ENCODE results near the gene AKNA. TPM values are rescaled to one million over a fixed set of nuclear protein-coding genes. Genes with fewer than 3 reads are reported as not detected.

Gene AKNA
- total and polyA plus RNA-seq, 2 of the 8 experiments (the other 6 are each of a cell fraction or from before 2014, with no cell fraction given): 21.0 to 27.4 TPM

DNA sequence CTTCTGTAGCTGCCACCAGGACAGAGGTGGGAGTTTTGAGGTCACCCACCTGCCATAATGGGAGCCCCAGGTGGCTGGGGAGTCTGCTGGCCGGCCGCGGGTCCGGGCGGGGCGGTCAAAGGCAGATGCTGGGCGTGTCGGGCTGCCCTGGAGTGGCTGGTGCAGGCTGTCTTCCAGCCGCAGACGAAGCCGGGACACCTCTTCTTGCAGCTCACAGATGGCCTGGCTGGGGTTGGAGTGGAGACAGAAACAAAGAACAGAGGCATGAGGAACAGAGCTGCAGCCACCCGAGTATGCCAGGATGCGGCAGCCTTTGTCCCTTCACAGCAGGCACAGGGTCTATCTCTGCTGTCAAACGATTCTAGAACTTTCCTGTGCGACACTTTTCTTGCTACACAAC lies 40.1 kb downstream of the AKNA start:
- Histone ChIP-seq H2AFZ (ENCODE audit: low read length) (no peak overlapping the region), H4K8ac (ENCODE audit: extremely low read depth, insufficient read depth, low read length) (0 out of 2 replicates have a peak overlapping the region, but pooled peaks have one; percentile 8), H4K20me1 (replicated peaks in 1 of 2; ENCODE audit: control insufficient read depth in 1 of 2, insufficient read depth in 2 of 2, low read length in 2 of 2) (no peaks in the 10 kb centered on the region), H3K79me1 (ENCODE audit: low read depth, low read length) (no peaks in the 10 kb centered on the region), H2BK5ac (ENCODE audit: low read depth, low read length) (no peak overlapping the region; the same call in 1 of the 2 replicates), H3K56ac (replicated peaks; ENCODE audit: insufficient read length, low read depth, low read length) (no peak overlapping the region), H2BK15ac (ENCODE audit: low read length) (no peak overlapping the region), H2BK120ac (replicated peaks; ENCODE audit: low read depth, low read length) (no peak overlapping the region), H3K23ac (ENCODE audit: insufficient read length) (no peak overlapping the region), H3K18ac (ENCODE audit: extremely low read depth, low read length) (no peak overlapping the region), H3K9me3 (ENCODE audit: insufficient read depth in 2 of 2, low read depth in 1 of 2, low read length in 1 of 2) (no peaks in the 10 kb centered on the region), H3K27ac (ENCODE audit: low read depth, low read length) (no peak overlapping the region), H3K4me2 (ENCODE audit: insufficient read depth in 1 of 2, low read depth in 2 of 2, low read length in 2 of 2) (no peak overlapping the region), H3K4me1 (replicated peaks in 1 of 4; ENCODE audit: control insufficient read depth in 3 of 4, insufficient read depth in 4 of 4, low read length in 3 of 4) (peaks cover 4 to 11% (median 8%) of the 10 kb centered on the region in 4 experiments; a peak in 6 of 7 replicates), H4K5ac (ENCODE audit: insufficient read length, low read depth, low read length) (no peak overlapping the region), H4K91ac (replicated peaks; ENCODE audit: insufficient read length, low read length) (no peak overlapping the region), H3K4me3 (ENCODE audit: extremely low read depth in 1 of 4, insufficient read depth in 2 of 4, low read depth in 3 of 4, low read length in 4 of 4) (no peak overlapping the region), H3K79me2 (ENCODE audit: control insufficient read depth in 1 of 2, insufficient read depth in 2 of 2, low read length in 2 of 2) (no peaks in the 10 kb centered on the region), H3K36me3 (ENCODE audit: control insufficient read depth in 2 of 4, insufficient read depth in 4 of 4, low read length in 3 of 4) (peaks cover 13 to 86% (median 53%) of the 10 kb centered on the region in 4 experiments; a peak in 7 of 8 replicates), H3K9ac (replicated peaks in 1 of 4; ENCODE audit: extremely low read depth in 1 of 4, low read depth in 3 of 4, low read length in 3 of 4) (no peak overlapping the region), H3K27me3 (replicated peaks in 1 of 4; ENCODE audit: control insufficient read depth in 3 of 4, extremely low read depth in 1 of 4, insufficient read depth in 3 of 4, low read length in 3 of 4) (no peaks in the 10 kb centered on the region), H2BK12ac (ENCODE audit: low read depth, low read length) (no peak overlapping the region), H3K23me2 (ENCODE audit: low read depth, low read length) (no peaks in the 10 kb centered on the region), H2BK20ac (ENCODE audit: low read length) (no peak overlapping the region), H3K4ac (replicated peaks; ENCODE audit: insufficient read length, low read depth, low read length) (no peak overlapping the region), H3K14ac (ENCODE audit: insufficient read length) (no peak overlapping the region), H2AK5ac (ENCODE audit: low read depth, low read length) (no peak overlapping the region)
- DNase-seq (ENCODE audit: low read depth in 1 of 2, low spot score in 2 of 2) (no peak), FAIRE-seq (no peak)
- ChIA-PET CTCF (ENCODE audit: partially characterized antibody) (interaction anchor here (0.7 to 4.5 kb wide), 3 partner anchors 8 to 212 kb away, joined by 3 to 21 read pairs (median 4); no protein-coding TSS in a partner anchor), POLR2A (ENCODE audit: partially characterized antibody) (interaction anchor here (0.6 to 1.9 kb wide), 3 partner anchors 9 to 33 kb away, joined by 3 to 6 read pairs (median 3); no protein-coding TSS in a partner anchor)
- WGBS, 2 experiments (ENCODE audit: extremely low coverage in 1 of 2, insufficient coverage in 1 of 2, insufficient read length in 1 of 2, insufficient replicate concordance in 2 of 2, low coverage in 1 of 2, low lambda C conversion rate in 2 of 2, missing lambda C conversion rate in 1 of 2): 86% methylated on average over 15 of the region's 15 CpGs; no CpG with 5 or more reads in 1 of the 2 experiments
- no peak for TF ChIP-seq EP300 (IDR thresholded peaks at IDR 0.05; ENCODE audit: borderline replicate concordance in 1 of 2, low read depth in 2 of 2, low read length in 2 of 2)
- no peak for TF ChIP-seq POU5F1 (IDR thresholded peaks at IDR 0.05; ENCODE audit: low read depth, low read length)
- no peak for TF ChIP-seq GTF2F1 (IDR thresholded peaks at IDR 0.05; ENCODE audit: borderline replicate concordance, low read depth, low read length)
- TF ChIP-seq, protein P1, sequence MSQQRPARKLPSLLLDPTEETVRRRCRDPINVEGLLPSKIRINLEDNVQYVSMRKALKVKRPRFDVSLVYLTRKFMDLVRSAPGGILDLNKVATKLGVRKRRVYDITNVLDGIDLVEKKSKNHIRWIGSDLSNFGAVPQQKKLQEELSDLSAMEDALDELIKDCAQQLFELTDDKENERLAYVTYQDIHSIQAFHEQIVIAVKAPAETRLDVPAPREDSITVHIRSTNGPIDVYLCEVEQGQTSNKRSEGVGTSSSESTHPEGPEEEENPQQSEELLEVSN (IDR thresholded peaks at IDR 0.05): no peak
- TF ChIP-seq SIX5 (IDR thresholded peaks at IDR 0.05; ENCODE audit: low read depth, low read length): no peak
- no peak for TF ChIP-seq JUND (IDR thresholded peaks at IDR 0.05; ENCODE audit: low read length)
- no peak for TF ChIP-seq TBP (IDR thresholded peaks at IDR 0.05; ENCODE audit: low read depth, low read length)
- no peak for TF ChIP-seq RFX5 (IDR thresholded peaks at IDR 0.05; ENCODE audit: borderline replicate concordance, low read depth, low read length)
- no peak for TF ChIP-seq SP4 (IDR thresholded peaks at IDR 0.05; ENCODE audit: low read length)
- TF ChIP-seq HDAC6 (IDR thresholded peaks at IDR 0.05; ENCODE audit: low read depth, low read length): no peak
- no peak for TF ChIP-seq TCF12 (IDR thresholded peaks at IDR 0.05; ENCODE audit: low read depth, low read length)
- TF ChIP-seq RXRA (IDR thresholded peaks at IDR 0.05; ENCODE audit: insufficient read depth, low read depth, low read length): no peak
